ENCODE measurements around the gene CCNJL.

CCNJL gene

DNA sequence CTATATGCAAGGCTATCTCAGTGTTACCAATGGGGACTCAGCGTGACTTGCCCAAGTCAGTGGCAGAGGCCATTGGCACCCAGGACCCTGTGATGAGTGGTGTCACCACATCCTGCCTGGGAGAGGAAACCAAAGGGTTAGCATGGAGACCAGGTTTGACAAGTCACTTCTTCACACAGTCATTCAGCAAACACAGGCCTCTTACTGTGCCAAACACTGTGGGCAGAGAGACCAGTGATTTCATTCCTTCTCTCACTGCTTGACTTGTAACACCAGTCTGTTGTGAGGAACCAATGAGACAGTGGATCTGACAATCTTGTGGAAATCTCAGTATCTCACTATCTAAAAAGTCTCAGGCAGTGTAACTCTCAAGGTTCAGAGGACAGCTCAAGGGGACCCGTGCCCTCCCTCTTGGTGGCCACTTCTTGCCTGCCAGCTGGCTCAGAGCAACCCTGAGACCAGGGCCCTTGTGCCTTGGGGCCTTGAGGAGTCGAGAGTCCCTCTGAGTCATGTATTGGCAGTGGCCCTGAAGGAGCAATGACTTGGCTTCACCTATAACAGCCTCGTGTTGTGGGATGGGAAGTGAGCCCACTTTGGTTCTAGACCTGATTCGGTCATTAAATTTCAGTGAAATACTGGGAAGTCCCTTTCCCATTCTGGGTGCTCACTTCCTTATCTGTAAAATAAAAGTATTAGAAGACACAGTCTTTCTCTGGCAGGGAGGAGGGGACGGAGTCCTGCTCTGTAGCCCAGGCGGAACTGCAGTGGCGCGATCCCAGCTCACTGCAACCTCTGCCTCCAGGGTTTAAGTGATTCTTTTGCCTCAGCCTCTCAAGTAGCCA is 81.5 kb downstream of the CCNJL start:
- Histone ChIP-seq H3K4me3 (ENCODE audit: low read depth, low read length) (no peak overlapping the region), H3K27me3 (ENCODE audit: control insufficient read depth, insufficient read depth, low read length) (no peaks in the 10 kb centered on the region), H3K9ac (ENCODE audit: low read depth, low read length) (no peak overlapping the region)

DNA sequence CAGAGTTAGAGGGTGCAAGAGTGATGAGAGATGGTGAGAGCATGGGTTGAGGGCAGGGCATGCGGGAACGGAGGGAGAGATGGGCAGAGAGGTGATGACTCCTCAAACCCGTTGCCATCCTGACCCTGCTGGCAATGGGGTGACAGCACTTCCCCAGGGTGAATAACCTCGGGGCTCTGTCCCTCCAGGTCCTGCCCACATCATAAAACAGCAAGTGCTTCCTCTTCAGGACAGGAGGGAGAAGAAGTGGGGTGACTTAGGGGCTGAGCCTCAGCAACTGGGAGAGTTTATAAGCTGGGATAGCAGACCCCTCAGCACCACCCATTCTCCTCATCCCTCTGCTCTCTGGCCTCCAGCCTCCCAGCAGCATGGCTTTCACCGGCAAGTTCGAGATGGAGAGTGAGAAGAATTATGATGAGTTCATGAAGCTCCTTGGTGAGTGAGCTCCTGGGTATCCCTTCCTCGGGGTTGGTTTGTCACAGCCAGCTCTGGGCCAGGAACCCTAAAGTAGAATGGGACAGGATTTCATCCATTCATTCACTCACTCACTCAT is 83.1 kb downstream of the CCNJL start, which contains the start of gene FABP6:
TSS of gene FABP6 (plus strand) at position 317 of the 553 bp plus-strand sequence. CDS start at position 369, 52 bp downstream.
- no peaks in the 10 kb centered on the region for H3K9me3 ChIP-seq (ENCODE audit: control insufficient read depth, insufficient read depth, low read length)
- H3K27me3 ChIP-seq (ENCODE audit: control insufficient read depth, insufficient read depth, low read length): no peaks in the 10 kb centered on the region
- H3K36me3 ChIP-seq (ENCODE audit: control insufficient read depth, insufficient read depth, low read length): no peaks in the 10 kb centered on the region
- no peaks in the 10 kb centered on the region for H3K4me1 ChIP-seq (ENCODE audit: control insufficient read depth, insufficient read depth, low read length)
- H3K4me3 ChIP-seq (ENCODE audit: low read depth, low read length): no peak within 1 kb of the TSS
- H3K9ac ChIP-seq (ENCODE audit: low read depth, low read length): no peak within 1 kb of the TSS

More for the DNA sequence above, 81.5 kb downstream of the CCNJL start:
- Histone ChIP-seq H3K9me3 (ENCODE audit: control insufficient read depth, insufficient read depth, low read length) (no peaks in the 10 kb centered on the region), H3K4me1 (ENCODE audit: control insufficient read depth, insufficient read depth, low read length) (no peaks in the 10 kb centered on the region), H3K36me3 (ENCODE audit: control insufficient read depth, insufficient read depth, low read length) (no peaks in the 10 kb centered on the region)

DNA sequence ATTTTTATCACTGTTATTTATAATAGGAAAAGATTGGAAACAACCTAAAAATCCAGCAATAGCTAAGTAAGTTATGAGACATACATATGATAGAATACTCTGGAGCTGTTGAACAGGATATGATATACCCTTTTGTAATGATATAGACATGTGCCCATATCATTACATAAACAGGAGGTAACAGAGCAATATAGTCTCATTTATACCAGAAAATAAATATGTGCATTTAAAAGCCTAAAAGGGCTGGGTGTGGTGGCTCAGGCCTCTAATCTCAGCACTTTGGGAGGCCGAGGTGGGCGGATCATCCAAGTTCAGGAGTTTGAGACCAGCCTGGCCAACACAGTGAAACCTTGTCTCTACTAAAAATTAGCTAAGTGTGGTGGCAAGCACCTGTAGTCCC is 85.4 kb downstream of the CCNJL start:
- Histone ChIP-seq H3K9me3 (ENCODE audit: control insufficient read depth, insufficient read depth, low read length) (no peaks in the 10 kb centered on the region), H3K27me3 (ENCODE audit: control insufficient read depth, insufficient read depth, low read length) (no peaks in the 10 kb centered on the region), H3K4me1 (ENCODE audit: control insufficient read depth, insufficient read depth, low read length) (no peaks in the 10 kb centered on the region), H3K36me3 (ENCODE audit: control insufficient read depth, insufficient read depth, low read length) (no peaks in the 10 kb centered on the region), H3K4me3 (ENCODE audit: low read depth, low read length) (no peak overlapping the region), H3K9ac (ENCODE audit: low read depth, low read length) (no peak overlapping the region)

- Histone ChIP-seq H3K4me3 (ENCODE audit: low read depth, low read length) (no peak overlapping the region), H3K9ac (ENCODE audit: low read depth, low read length) (no peak overlapping the region), H3K4me1 (ENCODE audit: control insufficient read depth, insufficient read depth, low read length) (no peaks in the 10 kb centered on the region), H3K36me3 (ENCODE audit: control insufficient read depth, insufficient read depth, low read length) (no peaks in the 10 kb centered on the region), H3K27me3 (ENCODE audit: control insufficient read depth, insufficient read depth, low read length) (no peaks in the 10 kb centered on the region), H3K9me3 (ENCODE audit: control insufficient read depth, insufficient read depth, low read length) (no peaks in the 10 kb centered on the region)
Observed at GRCh38 chr5:160221082-160221481, 91.3 kb downstream of the CCNJL start.

DNA sequence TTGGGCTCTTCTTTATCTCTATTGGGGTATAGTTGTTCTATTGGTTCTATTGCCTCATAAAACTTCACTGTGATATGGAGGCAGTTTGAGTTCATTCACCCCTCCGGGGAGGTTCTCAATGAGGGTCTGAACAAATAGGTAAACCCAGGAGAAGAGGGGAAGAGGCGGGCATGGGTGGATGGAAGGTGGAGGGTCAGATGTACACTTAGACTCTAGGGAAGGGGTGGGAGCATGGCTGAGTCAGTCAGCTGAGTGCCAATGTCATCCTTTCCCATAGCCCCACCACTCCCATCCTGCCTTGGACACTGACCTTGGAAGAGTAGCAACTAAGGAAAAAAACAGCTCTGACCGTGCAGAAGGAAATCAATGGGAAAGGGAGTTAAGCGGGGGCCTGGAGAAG is 93.0 kb downstream of the CCNJL start:
- Histone ChIP-seq H3K36me3 (ENCODE audit: control insufficient read depth, insufficient read depth, low read length) (no peaks in the 10 kb centered on the region), H3K4me3 (ENCODE audit: low read depth, low read length) (no peak overlapping the region), H3K27me3 (ENCODE audit: control insufficient read depth, insufficient read depth, low read length) (no peaks in the 10 kb centered on the region), H3K4me1 (ENCODE audit: control insufficient read depth, insufficient read depth, low read length) (no peaks in the 10 kb centered on the region), H3K9me3 (ENCODE audit: control insufficient read depth, insufficient read depth, low read length) (no peaks in the 10 kb centered on the region), H3K9ac (ENCODE audit: low read depth, low read length) (no peak overlapping the region)

DNA sequence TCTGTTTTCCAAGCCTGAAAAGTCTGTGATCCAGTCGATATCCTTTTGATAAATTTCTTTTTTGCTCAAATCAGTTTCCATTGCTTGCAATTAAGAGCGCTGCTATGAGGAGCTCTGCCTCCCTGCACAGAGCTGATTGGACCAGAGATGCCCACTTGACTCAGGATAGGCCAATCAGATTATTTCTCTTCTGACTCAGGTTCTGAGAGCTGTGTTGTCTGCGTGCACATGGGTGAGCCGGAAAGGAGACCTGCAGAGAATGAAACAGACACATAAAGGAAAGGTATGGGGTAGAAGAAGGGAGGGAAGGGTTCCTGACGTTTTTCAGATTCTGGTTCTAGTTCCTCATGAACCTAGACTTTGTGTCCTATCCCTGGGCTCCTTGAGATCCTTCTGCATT is 98.8 kb downstream of the CCNJL start:
- no peaks in the 10 kb centered on the region for H3K27me3 ChIP-seq (ENCODE audit: control insufficient read depth, insufficient read depth, low read length)
- no peaks in the 10 kb centered on the region for H3K4me1 ChIP-seq (ENCODE audit: control insufficient read depth, insufficient read depth, low read length)
- no peak overlapping the region for H3K4me3 ChIP-seq (ENCODE audit: low read depth, low read length)
- no peaks in the 10 kb centered on the region for H3K36me3 ChIP-seq (ENCODE audit: control insufficient read depth, insufficient read depth, low read length)
- no peak overlapping the region for H3K9ac ChIP-seq (ENCODE audit: low read depth, low read length)
- no peaks in the 10 kb centered on the region for H3K9me3 ChIP-seq (ENCODE audit: control insufficient read depth, insufficient read depth, low read length)

GRCh38 chr5:160211352-160211751 is 101.0 kb downstream of the CCNJL start:
- no peak overlapping the region for H3K9ac ChIP-seq (ENCODE audit: low read depth, low read length)
- H3K36me3 ChIP-seq (ENCODE audit: control insufficient read depth, insufficient read depth, low read length): no peaks in the 10 kb centered on the region
- H3K27me3 ChIP-seq (ENCODE audit: control insufficient read depth, insufficient read depth, low read length): no peaks in the 10 kb centered on the region
- no peaks in the 10 kb centered on the region for H3K9me3 ChIP-seq (ENCODE audit: control insufficient read depth, insufficient read depth, low read length)
- H3K4me3 ChIP-seq (ENCODE audit: low read depth, low read length): no peak overlapping the region
- no peaks in the 10 kb centered on the region for H3K4me1 ChIP-seq (ENCODE audit: control insufficient read depth, insufficient read depth, low read length)

GRCh38 chr5:160210606-160211005 is 101.8 kb downstream of the CCNJL start:
- Histone ChIP-seq H3K4me1 (ENCODE audit: control insufficient read depth, insufficient read depth, low read length) (no peaks in the 10 kb centered on the region), H3K4me3 (ENCODE audit: low read depth, low read length) (no peak overlapping the region), H3K9me3 (ENCODE audit: control insufficient read depth, insufficient read depth, low read length) (no peaks in the 10 kb centered on the region), H3K9ac (ENCODE audit: low read depth, low read length) (no peak overlapping the region), H3K27me3 (ENCODE audit: control insufficient read depth, insufficient read depth, low read length) (no peaks in the 10 kb centered on the region), H3K36me3 (ENCODE audit: control insufficient read depth, insufficient read depth, low read length) (no peaks in the 10 kb centered on the region)

DNA sequence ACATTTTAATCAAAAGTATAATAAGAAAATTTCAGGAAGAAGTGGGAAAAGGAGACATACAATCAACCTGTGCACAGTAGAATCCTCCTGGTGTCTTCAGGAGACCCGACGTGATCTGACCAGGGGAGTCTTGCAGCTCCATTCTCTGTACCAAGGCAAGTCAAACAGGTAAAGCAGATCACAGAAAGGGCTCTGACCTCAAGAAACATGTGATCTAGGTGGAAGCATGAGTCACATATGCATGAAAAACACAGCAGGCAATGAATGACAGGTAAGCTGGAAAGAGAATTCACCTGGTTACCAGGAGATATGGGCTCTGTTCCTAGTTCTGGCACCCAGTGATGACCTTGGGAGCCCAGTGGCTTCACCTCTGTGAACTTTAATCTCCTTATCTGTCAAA is 102.4 kb downstream of the CCNJL start:
- no peak overlapping the region for H3K4me3 ChIP-seq (ENCODE audit: low read depth, low read length)
- H3K27me3 ChIP-seq (ENCODE audit: control insufficient read depth, insufficient read depth, low read length): no peaks in the 10 kb centered on the region
- H3K36me3 ChIP-seq (ENCODE audit: control insufficient read depth, insufficient read depth, low read length): no peaks in the 10 kb centered on the region
- no peak overlapping the region for H3K9ac ChIP-seq (ENCODE audit: low read depth, low read length)
- no peaks in the 10 kb centered on the region for H3K4me1 ChIP-seq (ENCODE audit: control insufficient read depth, insufficient read depth, low read length)
- H3K9me3 ChIP-seq (ENCODE audit: control insufficient read depth, insufficient read depth, low read length): no peaks in the 10 kb centered on the region

- Histone ChIP-seq H3K27me3 (ENCODE audit: control insufficient read depth, insufficient read depth, low read length) (no peaks in the 10 kb centered on the region), H3K9ac (ENCODE audit: low read depth, low read length) (no peak overlapping the region), H3K9me3 (ENCODE audit: control insufficient read depth, insufficient read depth, low read length) (no peaks in the 10 kb centered on the region), H3K4me3 (ENCODE audit: low read depth, low read length) (no peak overlapping the region), H3K36me3 (ENCODE audit: control insufficient read depth, insufficient read depth, low read length) (no peaks in the 10 kb centered on the region), H3K4me1 (ENCODE audit: control insufficient read depth, insufficient read depth, low read length) (no peaks in the 10 kb centered on the region)
Observed at GRCh38 chr5:160207061-160207460, 105.3 kb downstream of the CCNJL start.
